ENCODE measurements around the gene PLXNA2. TPM values are rescaled to one million over a fixed set of nuclear protein-coding genes. Genes with fewer than 3 reads are reported as not detected.

Gene PLXNA2
- total and polyA plus RNA-seq, 2 donors (not counting 3 experiments of a cell fraction or from before 2014, with no cell fraction given): 42.6 to 229 TPM

DNA sequence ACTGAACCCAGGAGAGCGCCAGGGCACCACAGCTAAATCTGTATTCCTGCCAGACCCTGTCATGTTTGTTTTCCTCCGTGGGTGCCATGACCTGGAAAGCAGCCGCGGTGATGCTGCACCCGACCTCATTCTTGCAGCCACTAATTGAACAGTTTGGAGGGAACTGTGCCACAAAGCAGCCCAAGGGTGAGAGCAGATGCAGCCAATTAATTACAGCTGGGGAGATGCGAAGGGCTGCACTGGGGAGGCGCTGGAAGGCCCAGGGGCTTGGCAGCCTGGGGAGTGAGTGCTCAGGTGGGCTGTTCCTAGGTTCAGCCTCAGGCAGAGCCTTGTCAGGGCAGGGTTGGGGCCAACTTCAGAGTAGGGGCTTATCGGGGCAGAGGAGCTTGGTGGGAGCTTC lies 174.9 kb downstream of the PLXNA2 start:
- no peak for DNase-seq (ENCODE audit: low read depth, low spot score)
- H3K79me2 ChIP-seq (ENCODE audit: control insufficient read depth, insufficient read depth, low read length): no peaks in the 10 kb centered on the region
- no TSS peak for BruUV-seq (replicated peaks)
- H3K9me1 ChIP-seq (replicated peaks; ENCODE audit: control insufficient read depth, extremely low read depth, insufficient read depth, low read length): no peaks in the 10 kb centered on the region
- dilution Hi-C loops (cut with MboI; ENCODE audit: extremely low pct_ligation_motif_present, low sequenced_read_pairs): no loop called here
- peaks cover 35 to 48% of the 10 kb centered on the region in 2 experiments for H3K36me3 ChIP-seq (ENCODE audit: control insufficient read depth in 2 of 2, extremely low read depth in 1 of 2, insufficient read depth in 2 of 2, low read length in 2 of 2)
- H4K20me1 ChIP-seq (replicated peaks; ENCODE audit: control insufficient read depth, extremely low read depth, insufficient read depth, low read length): no peaks in the 10 kb centered on the region
- no peak overlapping the region for H3K4me3 ChIP-seq (replicated peaks in 1 of 3; ENCODE audit: insufficient read depth in 1 of 3, low read depth in 1 of 3, low read length in 3 of 3)
- intact Hi-C loops (cut with micrococcal nuclease): no loop called here
- ChIA-PET CTCF (interaction anchor here (3.6 kb wide), 1 partner anchor 176 kb away, joined by 16 read pairs; the partner anchor contains the start of gene PLXNA2), POLR2A (no interaction called here)
- no peak for TF ChIP-seq MYC (IDR thresholded peaks at IDR 0.05; ENCODE audit: low read depth, low read length)
- no peak for TF ChIP-seq FOS (IDR thresholded peaks at IDR 0.05; ENCODE audit: borderline replicate concordance, insufficient read depth, low read length)
- TF ChIP-seq GATA2 (IDR thresholded peaks at IDR 0.05; ENCODE audit: insufficient read depth, insufficient read length, low read depth, low read length): no peak
- TF ChIP-seq EZH2 (IDR thresholded peaks at IDR 0.05; ENCODE audit: borderline replicate concordance, low read depth, low read length, severe bottlenecking): no peak
- no peak for TF ChIP-seq POLR2AphosphoS5 (IDR thresholded peaks at IDR 0.05; ENCODE audit: insufficient read depth, low read depth, low read length)
- no peak for TF ChIP-seq POLR2A (IDR thresholded peaks at IDR 0.05; ENCODE audit: low read depth, low read length)
- TF ChIP-seq, protein P1, sequence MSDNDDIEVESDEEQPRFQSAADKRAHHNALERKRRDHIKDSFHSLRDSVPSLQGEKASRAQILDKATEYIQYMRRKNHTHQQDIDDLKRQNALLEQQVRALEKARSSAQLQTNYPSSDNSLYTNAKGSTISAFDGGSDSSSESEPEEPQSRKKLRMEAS (IDR thresholded peaks at IDR 0.05; ENCODE audit: insufficient read depth, insufficient read length): no peak
- no peak for TF ChIP-seq JUN (IDR thresholded peaks at IDR 0.05; ENCODE audit: borderline replicate concordance, insufficient read depth, insufficient read length, low read depth)
- TF ChIP-seq, protein P2, sequence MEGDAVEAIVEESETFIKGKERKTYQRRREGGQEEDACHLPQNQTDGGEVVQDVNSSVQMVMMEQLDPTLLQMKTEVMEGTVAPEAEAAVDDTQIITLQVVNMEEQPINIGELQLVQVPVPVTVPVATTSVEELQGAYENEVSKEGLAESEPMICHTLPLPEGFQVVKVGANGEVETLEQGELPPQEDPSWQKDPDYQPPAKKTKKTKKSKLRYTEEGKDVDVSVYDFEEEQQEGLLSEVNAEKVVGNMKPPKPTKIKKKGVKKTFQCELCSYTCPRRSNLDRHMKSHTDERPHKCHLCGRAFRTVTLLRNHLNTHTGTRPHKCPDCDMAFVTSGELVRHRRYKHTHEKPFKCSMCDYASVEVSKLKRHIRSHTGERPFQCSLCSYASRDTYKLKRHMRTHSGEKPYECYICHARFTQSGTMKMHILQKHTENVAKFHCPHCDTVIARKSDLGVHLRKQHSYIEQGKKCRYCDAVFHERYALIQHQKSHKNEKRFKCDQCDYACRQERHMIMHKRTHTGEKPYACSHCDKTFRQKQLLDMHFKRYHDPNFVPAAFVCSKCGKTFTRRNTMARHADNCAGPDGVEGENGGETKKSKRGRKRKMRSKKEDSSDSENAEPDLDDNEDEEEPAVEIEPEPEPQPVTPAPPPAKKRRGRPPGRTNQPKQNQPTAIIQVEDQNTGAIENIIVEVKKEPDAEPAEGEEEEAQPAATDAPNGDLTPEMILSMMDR (IDR thresholded peaks at IDR 0.05; ENCODE audit: extremely low read depth in 1 of 2, insufficient read depth in 1 of 2, low read depth in 1 of 2, low read length in 2 of 2): no peak
- H3K4me1 ChIP-seq (ENCODE audit: control insufficient read depth, extremely low read depth, insufficient read depth, low read length): no peaks in the 10 kb centered on the region
- FAIRE-seq: no peak
- no peak overlapping the region for H3K9ac ChIP-seq (replicated peaks; ENCODE audit: extremely low read depth, insufficient read depth, low read length)
- no peak overlapping the region for H3K4me2 ChIP-seq (ENCODE audit: insufficient read depth, low read length)
- H3K27ac ChIP-seq (ENCODE audit: insufficient read depth, low read depth, low read length): no peak overlapping the region
- H3K27me3 ChIP-seq (ENCODE audit: control insufficient read depth in 2 of 2, insufficient read depth in 2 of 2, low read length in 2 of 2): no peaks in the 10 kb centered on the region
- H2AFZ ChIP-seq (ENCODE audit: low read depth, low read length): no peak overlapping the region
- H3K9me3 ChIP-seq (replicated peaks; ENCODE audit: control insufficient read depth, insufficient read depth, low read length): no peaks in the 10 kb centered on the region
